GM18508 (cell line): ENCODE measurements around the gene WSCD1.

Experiments used
- ATAC-seq: cut with Tn5 transposase; IDR thresholded peaks from one replicate; pipeline ENCODE4 v1.9.1; 2021; ENCODE audit warnings: moderate number of reproducible peaks; ENCODE audit not compliant: insufficient read depth, unreplicated experiment

WSCD1 gene

GRCh38 chr17:6084311-6085161, 14.4 kb downstream of the WSCD1 start:
- no peak for ATAC-seq

DNA sequence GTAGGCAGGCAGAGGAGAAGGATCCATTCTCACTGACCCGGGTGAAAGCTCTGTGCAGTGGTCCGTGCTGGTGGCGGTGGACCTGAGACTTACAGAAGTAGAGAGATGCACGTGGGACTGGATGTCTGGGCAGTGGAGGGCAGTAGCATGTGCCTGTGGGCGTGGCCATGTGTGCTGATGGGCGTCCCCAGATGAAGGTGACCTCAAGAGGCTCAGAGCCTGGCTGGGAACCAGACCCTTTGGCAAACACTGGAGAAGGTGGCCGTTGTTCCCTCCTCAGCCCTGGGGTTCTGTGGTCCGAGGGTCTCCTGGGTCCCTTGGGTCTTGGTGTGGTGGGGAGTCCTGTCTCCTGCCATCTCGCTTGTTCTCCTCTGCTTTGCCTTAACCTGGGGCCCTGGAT, 15.6 kb downstream of the WSCD1 start:
- ATAC-seq, result no peak

- no peak for ATAC-seq
These were observed 16.6 kb downstream of the WSCD1 start for GRCh38 chr17:6086603-6087400.

DNA sequence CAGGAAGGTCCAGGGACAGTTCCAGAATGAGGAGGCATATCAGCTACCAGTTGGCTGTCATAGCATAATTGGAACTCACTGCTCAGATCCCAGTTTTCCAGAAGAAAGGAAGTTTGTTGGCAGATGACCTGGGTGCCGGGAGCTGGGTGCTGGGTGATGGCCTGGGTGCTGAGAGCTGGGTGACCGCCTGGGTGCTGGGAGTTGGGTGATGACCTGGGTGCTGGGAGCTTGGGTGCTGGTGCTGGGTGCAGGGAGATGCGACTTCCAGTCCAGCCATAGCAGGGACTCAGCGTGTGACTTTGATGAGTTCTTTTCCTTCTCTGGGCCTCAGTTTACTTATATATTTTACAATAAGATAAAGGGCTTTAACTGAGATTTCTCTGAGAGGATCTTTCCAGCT, 18.0 kb downstream of the WSCD1 start:
- no peak for ATAC-seq

DNA sequence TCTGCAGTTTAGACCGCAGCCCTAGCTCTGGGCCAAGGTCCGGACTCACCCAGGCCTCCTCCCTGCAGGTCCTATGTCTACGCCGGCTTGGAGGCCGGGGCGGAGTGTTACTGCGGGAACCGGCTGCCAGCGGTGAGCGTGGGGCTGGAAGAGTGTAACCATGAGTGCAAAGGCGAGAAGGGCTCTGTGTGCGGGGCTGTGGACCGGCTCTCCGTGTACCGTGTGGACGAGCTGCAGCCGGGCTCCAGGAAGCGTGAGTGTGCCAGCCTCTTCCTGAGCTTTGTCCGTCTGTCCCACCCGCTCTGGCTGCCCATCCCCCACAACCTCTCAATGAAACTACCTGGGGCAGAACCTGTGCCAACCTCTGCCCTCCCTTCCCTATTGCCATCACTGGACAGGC, 20.1 kb downstream of the WSCD1 start:
- no peak for ATAC-seq

- no peak for ATAC-seq
These were observed 22.2 kb downstream of the WSCD1 start for GRCh38 chr17:6092182-6092902.

DNA sequence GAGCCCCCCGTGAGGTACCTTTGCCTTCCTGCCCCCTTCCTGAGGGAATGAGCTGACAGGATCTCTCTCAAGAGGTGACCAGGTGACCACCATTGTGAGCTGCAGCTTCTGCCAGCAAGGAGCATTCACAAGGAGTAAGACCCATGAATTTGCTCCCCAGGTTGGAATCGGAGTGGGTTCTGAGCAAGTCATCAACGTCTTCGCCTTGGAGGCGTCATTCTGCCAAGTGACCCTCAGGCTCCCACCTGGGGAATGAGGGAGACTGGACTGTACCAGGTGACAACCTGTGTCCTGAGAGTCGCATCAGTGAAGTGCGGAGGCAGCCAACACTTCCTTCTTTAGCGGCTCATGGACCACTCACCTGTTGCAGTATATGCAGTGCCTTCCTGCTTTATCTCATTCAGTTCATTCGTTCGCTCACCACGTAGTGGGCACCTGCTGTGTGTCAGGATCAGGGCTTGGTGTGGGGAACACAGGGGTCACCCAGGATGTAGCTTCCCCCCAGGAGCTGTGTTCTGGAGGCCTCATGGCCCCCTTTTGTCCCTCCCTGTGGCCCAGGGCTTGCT, 22.8 kb downstream of the WSCD1 start:
- ATAC-seq, result no peak

GRCh38 chr17:6094453-6094852, 24.3 kb downstream of the WSCD1 start:
- ATAC-seq, result no peak

GRCh38 chr17:6094926-6095325, 24.7 kb downstream of the WSCD1 start:
- ATAC-seq, result no peak

- no peak for ATAC-seq
These were observed 25.3 kb downstream of the WSCD1 start for GRCh38 chr17:6095501-6095900.

- no peak for ATAC-seq
These were observed 26.2 kb downstream of the WSCD1 start for GRCh38 chr17:6096201-6097004.

GRCh38 chr17:6097005-6097279, 26.8 kb downstream of the WSCD1 start:
- no peak for ATAC-seq

DNA sequence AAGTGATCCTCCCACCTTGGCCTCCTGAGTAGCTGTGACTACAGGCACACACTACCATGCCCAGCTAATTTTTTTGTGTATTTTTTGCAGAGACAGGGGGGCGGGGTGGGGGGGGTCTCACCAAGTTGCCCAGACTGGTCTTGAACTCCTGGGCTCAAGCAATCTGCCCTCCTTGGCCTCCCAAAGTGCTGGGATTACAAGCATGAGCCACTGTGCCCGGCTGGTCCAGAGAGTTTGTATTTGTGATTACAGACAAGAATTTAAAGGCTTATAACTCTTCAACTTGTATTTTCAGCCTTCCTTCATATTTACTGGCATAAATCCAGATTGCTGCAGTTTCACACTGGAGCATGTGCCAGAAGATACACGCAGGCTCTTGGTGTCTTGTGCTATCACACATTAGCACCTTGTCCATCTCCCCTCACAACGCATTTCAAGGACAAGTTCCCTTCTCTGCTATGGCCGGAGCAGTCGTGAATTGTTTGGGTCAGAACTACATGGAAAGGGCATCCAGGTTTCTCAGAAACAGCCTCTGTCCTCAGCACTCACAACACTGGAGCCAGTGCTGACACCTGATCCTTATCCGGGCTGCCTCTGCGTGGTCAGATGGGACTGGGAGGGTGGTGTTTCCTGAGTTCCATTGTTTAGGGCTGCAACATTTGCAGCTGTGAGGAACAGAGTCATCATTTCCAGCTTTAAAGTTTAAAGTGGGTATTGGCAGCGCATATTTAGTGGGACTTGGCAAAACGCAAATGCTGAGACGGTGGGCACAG, 28.1 kb downstream of the WSCD1 start:
- ATAC-seq, result no peak

DNA sequence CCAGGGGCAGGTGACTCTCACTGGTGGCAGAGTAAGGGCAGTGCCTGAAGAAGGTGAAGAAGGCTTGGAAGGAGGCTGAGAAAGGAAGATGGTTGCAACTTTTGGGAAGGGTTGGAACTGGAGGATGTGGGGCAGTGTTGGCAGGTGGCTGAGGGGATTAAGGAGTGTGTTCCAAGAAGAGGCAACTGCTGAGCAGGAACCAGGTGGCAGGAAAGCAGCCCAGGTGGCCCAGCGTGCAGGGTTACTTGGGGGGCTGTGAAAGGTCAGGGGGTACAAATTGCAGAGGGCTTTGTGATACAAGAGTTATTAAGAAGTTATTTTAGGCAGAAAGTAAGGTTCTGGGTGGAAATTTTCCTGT, 28.6 kb downstream of the WSCD1 start:
- no peak for ATAC-seq

DNA sequence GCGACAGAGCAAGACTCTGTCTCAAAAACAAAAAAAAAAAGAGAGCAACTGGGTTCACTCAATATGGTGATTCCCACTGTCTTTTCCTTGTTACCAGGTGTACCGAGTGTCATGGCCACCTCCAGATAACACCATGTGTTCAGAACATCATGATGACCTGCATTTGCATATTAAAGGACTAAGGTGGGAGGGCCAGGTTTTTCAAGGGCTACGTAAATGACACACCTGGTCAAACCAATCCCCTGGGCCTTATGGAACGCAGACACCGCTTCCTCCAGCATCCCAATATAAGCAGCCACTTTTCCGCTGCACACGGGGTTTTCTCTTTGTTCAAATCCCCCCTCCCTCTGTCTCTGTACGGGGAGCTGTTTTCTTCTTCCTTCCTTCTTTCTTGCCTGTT, 29.3 kb downstream of the WSCD1 start:
- ATAC-seq, result no peak

- ATAC-seq, result no peak
These were observed 30.0 kb downstream of the WSCD1 start for GRCh38 chr17:6100146-6100545.

DNA sequence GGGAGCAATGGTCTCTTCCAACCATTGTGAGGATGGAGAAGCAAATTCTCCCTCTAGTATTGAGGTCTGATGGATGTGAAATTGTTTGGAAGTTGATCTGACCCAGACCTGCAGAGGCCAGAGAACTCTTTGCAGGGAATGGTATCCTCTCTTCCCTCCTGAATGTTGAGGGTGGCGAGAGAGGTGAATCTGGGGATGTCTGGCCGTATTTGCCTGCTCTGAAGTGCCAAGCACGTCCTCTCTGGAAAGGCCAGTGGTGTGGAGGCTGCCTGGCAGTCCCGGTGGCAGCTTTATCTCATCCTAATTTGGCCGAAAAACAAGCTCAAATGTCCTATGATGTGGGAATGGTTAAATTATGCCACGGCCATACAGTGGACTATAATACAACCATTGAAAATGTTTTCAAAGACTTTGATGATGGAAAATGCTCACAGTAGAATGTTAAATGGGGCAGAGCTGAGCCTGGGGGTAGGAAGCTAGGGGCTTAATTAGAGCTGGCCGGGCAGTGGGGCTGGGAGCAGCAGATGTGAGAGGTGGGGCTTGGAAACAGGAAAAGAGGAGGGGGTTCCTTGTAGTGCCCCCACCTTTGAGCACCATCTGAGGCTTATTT, 30.8 kb downstream of the WSCD1 start:
- no peak for ATAC-seq

DNA sequence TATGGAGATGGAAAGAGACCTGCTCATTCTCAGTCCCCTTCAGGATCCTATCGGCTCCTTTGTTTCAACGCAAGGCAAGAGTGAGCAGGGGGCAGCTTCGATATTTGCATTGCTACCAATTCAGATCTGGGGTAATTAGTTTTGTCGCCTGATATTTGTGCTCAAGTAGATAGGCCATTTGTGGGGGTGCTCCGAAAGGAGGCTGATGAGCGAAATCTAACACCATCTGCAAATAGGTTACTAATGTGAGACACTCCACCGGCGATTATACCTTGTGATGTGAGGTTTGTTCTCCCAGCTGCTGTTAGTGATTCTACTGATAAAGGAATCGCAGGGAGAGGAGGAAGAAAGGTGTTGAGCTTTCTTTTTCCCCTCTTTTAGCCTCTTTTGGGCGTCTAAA, 31.5 kb downstream of the WSCD1 start:
- no peak for ATAC-seq

- ATAC-seq, result no peak
These were observed 32.4 kb downstream of the WSCD1 start for GRCh38 chr17:6102615-6103014.
